ENCODE measurements around the gene PACC1. TPM values are rescaled to one million over a fixed set of nuclear protein-coding genes. Genes with fewer than 3 reads are reported as not detected.

Gene PACC1
- total and polyA plus RNA-seq, 10 donors, result 6.5 to 12.8 (median 8.5) TPM

GRCh38 chr1:212460376-212460775 lies 45.7 kb upstream of the PACC1 start:
- peaks cover 0 to 8% (median 7%) of the 10 kb centered on the region in 6 donors for H3K4me1 ChIP-seq
- peak; percentile 66 for DNase-seq
- peaks cover 0 to 6% (median 0%) of the 10 kb centered on the region in 8 donors for H3K9me3 ChIP-seq
- no peak overlapping the region for H3K27ac ChIP-seq
- no peaks in the 10 kb centered on the region for H3K36me3 ChIP-seq
- no peak for TF ChIP-seq POLR2A (IDR thresholded peaks at IDR 0.05)
- no peak for TF ChIP-seq POLR2AphosphoS5 (IDR thresholded peaks at IDR 0.05)
- TF ChIP-seq CTCF (IDR thresholded peaks at IDR 0.05 in 8 of 11, conservative IDR thresholded peaks at IDR 0.05 in 3 of 11), result no peak
- no peak overlapping the region for H3K4me3 ChIP-seq
- intact Hi-C loops (cut with DNase I; ENCODE audit: low total_unique reads), result no loop called here
- H3K27me3 ChIP-seq (replicated peaks in 1 of 7), result no peaks in the 10 kb centered on the region
- WGBS, 5 donors, result 75 to 96% (median 93%) methylated on average over 3 to 9 of the region's 9 CpGs

GRCh38 chr1:212459656-212460055 lies 45.0 kb upstream of the PACC1 start:
- H3K27ac ChIP-seq, result no peak overlapping the region
- intact Hi-C loops (cut with DNase I; ENCODE audit: low total_unique reads), result loop anchor here (5.0 to 10.0 kb wide), 2 partner anchors 145 to 387 kb away; no protein-coding TSS in a partner anchor
- H3K36me3 ChIP-seq, result no peaks in the 10 kb centered on the region
- no peak for DNase-seq
- H3K4me1 ChIP-seq, result peaks cover 0 to 10% (median 7%) of the 10 kb centered on the region in 6 donors
- H3K4me3 ChIP-seq, result no peak overlapping the region
- WGBS, 5 donors, result 70 to 97% (median 94%) methylated on average over 5 of the region's 5 CpGs
- no peaks in the 10 kb centered on the region for H3K27me3 ChIP-seq (replicated peaks in 1 of 7)
- TF ChIP-seq POLR2A (IDR thresholded peaks at IDR 0.05) (no peak), CTCF (IDR thresholded peaks at IDR 0.05 in 8 of 11, conservative IDR thresholded peaks at IDR 0.05 in 3 of 11) (no peak), POLR2AphosphoS5 (IDR thresholded peaks at IDR 0.05) (no peak)
- peaks cover 0 to 6% (median 0%) of the 10 kb centered on the region in 8 donors for H3K9me3 ChIP-seq

GRCh38 chr1:212458817-212459216 lies 44.1 kb upstream of the PACC1 start:
- H3K36me3 ChIP-seq, result no peaks in the 10 kb centered on the region
- 11 to 27% (median 21%) methylated on average over 1 of the region's 1 CpG for WGBS, 5 donors
- TF ChIP-seq POLR2AphosphoS5 (IDR thresholded peaks at IDR 0.05) (no peak), CTCF (IDR thresholded peaks at IDR 0.05 in 8 of 11, conservative IDR thresholded peaks at IDR 0.05 in 3 of 11) (no peak), POLR2A (IDR thresholded peaks at IDR 0.05) (no peak)
- peaks cover 0 to 12% (median 7%) of the 10 kb centered on the region in 6 donors for H3K4me1 ChIP-seq
- peaks cover 0 to 6% (median 0%) of the 10 kb centered on the region in 8 donors for H3K9me3 ChIP-seq
- no peak overlapping the region for H3K4me3 ChIP-seq
- intact Hi-C loops (cut with DNase I; ENCODE audit: low total_unique reads), result loop anchor here (5.0 to 10.0 kb wide), 2 partner anchors 144 to 387 kb away; no protein-coding TSS in a partner anchor
- peak; percentile 51 for DNase-seq
- no peak overlapping the region for H3K27ac ChIP-seq
- H3K27me3 ChIP-seq (replicated peaks in 1 of 7), result no peaks in the 10 kb centered on the region

- H3K9me3 ChIP-seq, result peaks cover 0 to 6% (median 0%) of the 10 kb centered on the region in 8 donors
- DNase-seq, result peak; percentile 47
- TF ChIP-seq CTCF (IDR thresholded peaks at IDR 0.05 in 8 of 11, conservative IDR thresholded peaks at IDR 0.05 in 3 of 11), result peak in 10 of 11 experiments; percentile 9 to 72 (median 48)
- no peak for TF ChIP-seq POLR2A (IDR thresholded peaks at IDR 0.05)
- peaks cover 0 to 22% (median 8%) of the 10 kb centered on the region in 6 donors for H3K4me1 ChIP-seq
- H3K36me3 ChIP-seq, result no peaks in the 10 kb centered on the region
- H3K27me3 ChIP-seq (replicated peaks in 1 of 7), result no peaks in the 10 kb centered on the region
- H3K4me3 ChIP-seq, result no peak overlapping the region
- H3K27ac ChIP-seq, result no peak overlapping the region
- 54 to 63% (median 60%) methylated on average over 8 of the region's 8 CpGs for WGBS, 5 donors
- intact Hi-C loops (cut with DNase I; ENCODE audit: low total_unique reads), result loop anchor here (5.0 to 10.0 kb wide), 2 partner anchors 143 to 386 kb away; no protein-coding TSS in a partner anchor
Measured at GRCh38 chr1:212457740-212458338, 43.2 kb upstream of the PACC1 start.
